Endometrium (tissue), 2 donors: ENCODE measurements around the gene EXOC8.

Experiments
- FAIRE-seq: peaks from 2 replicates; lab custom pipeline; 2012; peaks lifted over from hg19 to GRCh38; lab: Jason Lieb, UNC
- donor health status: control.
- donor health status: control.

Gene EXOC8

GRCh38 chr1:231337472-231338269 lies at the start of gene EXOC8:
TSS of gene EXOC8 (minus strand) at chr1:231337852. CDS start at chr1:231337745, 107 bp downstream.
- peak; percentile 23 for FAIRE-seq

DNA sequence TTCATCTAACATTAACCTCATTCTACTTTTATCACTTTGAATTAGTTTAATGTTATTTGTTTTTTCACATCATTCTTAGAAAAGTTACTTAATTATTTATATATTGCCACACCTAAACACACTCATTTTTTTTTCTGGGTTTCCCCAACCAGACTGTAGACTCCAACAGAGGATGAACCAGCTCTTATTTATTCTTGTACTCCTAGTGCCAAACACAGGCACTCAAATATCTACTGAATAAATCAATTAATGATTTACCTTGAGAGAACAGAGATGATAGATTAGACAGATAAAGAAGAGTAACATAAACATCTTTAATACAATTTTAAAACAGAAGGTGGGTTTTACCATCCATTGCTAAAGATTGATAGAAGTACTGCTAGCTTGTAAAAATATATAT lies 48.8 kb upstream of the EXOC8 start:
- FAIRE-seq: no peak

- FAIRE-seq: no peak
Observed at GRCh38 chr1:231385416-231385748, 47.7 kb upstream of the EXOC8 start.

DNA sequence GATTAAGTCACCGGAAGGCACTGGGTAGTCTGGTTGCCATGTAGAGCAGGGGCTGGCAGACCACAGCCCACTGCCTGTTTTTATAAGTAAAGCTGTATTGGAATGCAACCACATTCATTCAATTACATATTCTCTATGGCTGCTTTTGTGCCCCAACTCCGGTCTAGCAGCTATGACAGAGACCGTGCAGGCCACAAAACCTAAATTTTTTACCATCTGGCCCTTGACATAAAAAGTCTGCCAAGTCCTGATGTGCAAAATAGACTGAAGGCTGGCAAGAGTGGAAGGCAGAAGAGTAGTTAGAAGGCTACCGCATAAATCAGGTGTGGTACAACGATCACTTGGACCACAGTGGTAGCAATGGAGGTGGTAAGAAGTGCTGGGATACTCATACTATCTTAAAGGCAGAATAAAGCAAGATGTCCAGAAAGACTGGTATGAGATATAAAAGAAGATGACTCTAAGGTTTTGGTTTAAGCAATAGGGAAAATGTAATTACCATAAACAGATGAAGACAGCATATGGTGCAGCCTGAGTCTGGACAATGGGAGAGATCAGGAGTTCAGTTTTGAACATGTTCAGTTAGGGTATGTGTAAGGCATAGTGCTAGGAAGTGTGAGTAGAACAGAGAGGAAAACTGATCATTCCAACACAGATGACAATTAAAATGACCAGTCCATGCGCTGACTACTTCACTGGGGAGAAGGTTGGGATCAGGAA lies 47.2 kb upstream of the EXOC8 start:
- no peak for FAIRE-seq

DNA sequence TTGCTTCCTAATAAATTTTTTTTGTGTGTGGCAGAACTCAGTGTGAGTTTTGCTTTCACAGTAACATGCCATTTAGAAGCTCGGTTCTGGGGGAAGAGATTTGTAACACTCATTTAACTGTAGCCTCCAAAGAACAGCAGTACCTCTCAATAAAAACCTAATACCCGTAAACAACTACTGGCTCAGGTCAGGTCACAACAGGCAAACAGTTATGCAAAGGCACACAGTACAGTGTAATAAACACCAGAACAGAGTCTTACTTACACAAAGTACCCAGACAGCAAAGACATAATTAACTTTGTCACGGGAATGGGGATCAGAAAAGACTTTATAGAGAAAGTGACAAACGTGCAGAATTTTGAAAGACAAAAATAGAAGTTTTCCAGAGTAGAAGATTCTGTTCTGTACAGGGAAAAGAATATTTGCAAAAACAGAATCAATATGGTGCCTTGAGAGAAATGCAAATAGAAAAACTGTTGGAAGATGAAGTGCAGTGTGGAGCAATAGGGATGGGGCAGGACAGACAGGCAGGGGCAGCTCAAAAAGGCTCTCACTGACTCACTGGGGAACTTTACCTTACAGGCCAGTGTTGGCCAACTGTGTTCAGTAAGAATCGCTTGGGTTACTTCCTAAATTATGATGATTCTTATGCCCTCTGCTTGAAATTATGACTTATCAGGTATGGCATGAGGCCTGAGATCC lies 45.7 kb upstream of the EXOC8 start:
- no peak for FAIRE-seq

DNA sequence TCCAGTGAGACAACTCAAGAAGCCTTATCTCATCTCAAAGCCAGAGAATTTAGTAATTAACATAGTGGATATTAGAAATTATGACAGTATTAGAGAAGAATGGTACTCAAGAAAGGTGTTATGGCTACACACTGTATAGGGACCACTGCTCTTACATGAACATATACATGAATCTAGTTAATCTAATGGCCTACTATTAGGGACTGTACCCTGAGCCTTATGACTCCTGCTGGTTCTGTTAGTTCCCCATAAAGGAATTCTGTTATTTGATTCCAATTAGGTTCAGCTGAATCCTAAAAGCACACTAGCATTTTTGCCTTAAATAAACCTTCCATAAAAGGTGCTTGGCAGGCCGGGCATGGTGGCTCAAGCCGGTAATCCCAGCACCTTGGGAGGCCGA lies 44.8 kb upstream of the EXOC8 start:
- no peak for FAIRE-seq

- FAIRE-seq: no peak
Observed at GRCh38 chr1:231381729-231382128, 44.1 kb upstream of the EXOC8 start.

DNA sequence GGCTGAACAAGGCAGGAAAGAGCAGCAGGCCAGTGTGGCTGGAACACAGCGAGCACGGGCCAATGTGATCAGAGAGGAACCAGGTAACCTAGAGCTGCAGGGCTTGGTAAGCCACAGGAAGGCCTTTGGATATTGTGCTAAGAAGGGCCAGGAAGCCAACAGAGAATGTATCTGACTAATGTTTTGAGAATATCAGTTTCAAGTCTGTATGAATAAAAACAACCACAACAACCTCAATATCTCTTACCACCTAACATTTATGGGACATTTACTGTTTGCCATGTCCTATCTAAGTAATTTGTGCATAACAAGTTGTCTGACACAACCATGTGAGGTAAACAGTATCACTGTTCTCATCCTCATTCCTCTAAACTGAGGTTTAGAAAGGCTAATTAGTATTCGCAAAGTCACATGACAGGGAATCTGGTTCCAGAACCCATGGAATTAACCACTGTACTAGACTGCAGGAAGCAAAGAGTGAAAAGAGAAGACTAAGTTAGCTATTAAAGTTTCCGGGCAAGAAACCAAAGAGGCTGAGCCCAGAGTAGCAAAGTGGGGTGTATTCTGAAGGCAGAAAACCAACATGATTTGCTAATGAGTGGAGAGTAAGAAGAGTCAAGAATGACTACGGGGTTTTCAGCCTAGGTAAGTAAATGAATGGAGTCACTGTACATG lies 39.4 kb upstream of the EXOC8 start:
- FAIRE-seq: no peak

- FAIRE-seq: no peak
Observed at GRCh38 chr1:231376101-231376500, 38.4 kb upstream of the EXOC8 start.

DNA sequence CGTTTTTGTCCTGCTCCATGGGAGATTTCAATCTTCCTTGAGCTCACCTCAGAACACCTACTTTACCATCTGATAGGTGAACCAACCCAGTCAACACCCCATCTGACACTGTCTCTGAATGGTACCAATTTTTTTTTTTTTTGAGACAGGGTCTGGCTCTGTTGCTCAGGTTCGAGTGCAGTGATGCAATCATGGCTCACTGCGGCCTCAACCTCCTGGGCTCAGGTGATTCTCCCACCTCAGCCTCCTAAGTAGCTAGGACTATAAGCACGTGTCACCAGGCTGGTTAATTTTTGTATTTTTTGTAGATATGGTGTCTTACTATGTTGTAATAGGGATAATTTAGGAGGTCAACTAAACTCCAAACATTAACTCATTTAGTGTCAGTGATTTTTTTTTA lies 36.7 kb upstream of the EXOC8 start:
- FAIRE-seq: no peak

DNA sequence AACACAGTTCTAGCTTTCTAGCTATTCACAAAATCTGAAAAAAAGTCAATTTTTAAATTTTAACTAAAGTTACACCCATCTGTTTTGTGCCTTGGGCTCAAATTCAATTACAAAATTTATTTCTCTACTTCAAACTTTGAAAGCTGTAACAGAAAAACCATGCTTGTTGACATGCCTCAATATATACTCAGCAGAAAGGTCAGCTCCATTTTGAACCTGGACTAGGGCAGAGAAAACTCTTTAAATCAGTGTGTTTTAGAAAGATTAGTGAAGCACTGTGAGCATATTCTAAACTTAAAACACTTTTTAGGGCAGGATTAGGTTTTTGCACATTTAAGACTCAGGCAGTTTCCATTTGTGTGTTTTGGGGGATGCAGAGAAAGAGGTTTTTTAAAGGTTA lies 34.8 kb upstream of the EXOC8 start:
- FAIRE-seq: no peak

GRCh38 chr1:231369282-231369681 lies 31.6 kb upstream of the EXOC8 start:
- no peak for FAIRE-seq

DNA sequence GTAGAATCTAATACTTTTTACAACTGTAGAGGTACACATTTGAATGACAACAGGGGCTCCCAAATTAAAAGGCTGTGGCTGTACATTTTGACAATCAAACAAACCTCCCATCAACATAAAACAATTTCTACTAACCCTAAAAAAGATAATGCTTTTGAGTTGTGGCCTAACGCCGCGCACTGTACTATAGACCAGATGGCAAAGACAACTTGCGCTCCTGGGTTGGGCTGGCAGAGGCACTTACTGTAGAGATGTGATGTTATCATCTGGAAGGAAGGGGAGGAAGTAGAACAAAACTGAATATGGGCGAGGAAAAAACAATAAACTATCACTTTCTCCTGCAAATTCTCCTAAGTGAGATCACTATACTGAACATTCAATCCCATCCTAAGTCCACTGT lies 26.5 kb upstream of the EXOC8 start:
- no peak for FAIRE-seq

GRCh38 chr1:231363624-231364023 lies 26.0 kb upstream of the EXOC8 start:
- no peak for FAIRE-seq

DNA sequence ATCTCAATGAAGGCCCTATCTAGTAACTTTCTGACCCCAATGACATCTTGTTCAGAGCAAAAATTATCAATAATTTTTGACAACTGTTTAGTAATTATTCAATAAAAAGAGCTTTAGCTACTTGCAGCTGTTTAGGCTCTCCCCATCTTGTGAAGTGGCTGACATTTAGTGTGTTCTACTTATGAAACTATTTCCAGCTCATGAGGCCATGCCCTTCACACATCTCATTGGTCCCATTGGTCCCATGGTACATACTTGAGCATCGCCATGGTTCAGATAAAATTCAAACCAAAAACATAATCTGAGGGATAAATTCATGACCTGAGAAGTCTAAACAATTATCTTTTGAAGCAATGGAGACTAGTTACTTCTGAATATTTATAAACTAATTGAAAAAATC lies 24.7 kb upstream of the EXOC8 start:
- no peak for FAIRE-seq

DNA sequence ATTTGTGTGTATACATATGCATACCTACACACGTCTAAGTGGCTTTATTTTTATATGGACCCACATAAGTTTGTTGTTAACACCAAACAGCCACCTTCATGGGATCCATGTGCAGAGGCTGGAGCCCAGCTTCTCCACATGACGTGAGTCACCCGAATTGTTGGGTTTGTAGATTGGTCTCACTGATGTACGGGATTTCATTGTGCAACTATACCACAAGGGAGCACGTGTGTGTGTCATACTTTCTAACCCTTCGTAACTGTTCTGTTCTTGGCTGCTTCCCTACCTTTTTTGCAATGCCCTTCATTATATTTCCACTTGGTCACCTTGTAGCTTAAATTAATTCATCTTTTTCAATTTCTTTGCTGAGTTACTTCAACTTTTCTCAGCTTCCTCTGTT lies 21.5 kb upstream of the EXOC8 start:
- no peak for FAIRE-seq

GRCh38 chr1:231357831-231358354 lies 20.2 kb upstream of the EXOC8 start:
- peak; percentile 88 for FAIRE-seq

DNA sequence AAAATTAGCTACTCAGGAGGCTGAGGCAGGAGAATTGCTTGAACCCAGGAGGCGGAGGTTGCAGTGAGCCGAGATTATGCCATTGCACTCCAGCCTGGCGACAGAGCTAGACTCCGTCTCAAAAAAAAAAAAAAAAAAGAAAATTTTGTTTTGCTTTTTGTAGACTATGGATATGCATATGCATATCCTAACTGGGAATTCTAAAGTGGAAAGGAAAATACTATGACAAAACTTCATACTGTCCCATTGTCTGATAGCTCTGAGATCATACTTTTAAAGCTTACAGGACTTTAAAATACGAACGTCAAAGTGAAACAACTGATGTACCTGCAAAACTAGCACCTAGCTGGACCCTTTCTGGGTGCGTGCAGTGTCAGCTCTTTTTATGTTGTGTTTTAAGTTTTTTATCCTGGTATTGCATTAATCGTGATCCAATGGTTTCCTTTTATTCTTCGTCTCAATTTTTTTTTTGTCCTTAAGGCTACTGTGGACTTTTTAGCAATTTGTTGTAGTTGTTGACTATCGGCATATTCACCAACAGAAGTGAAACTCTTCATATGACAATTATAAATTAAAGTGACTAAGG lies 19.6 kb upstream of the EXOC8 start:
- no peak for FAIRE-seq

- FAIRE-seq: no peak
Observed at GRCh38 chr1:231355171-231355570, 17.5 kb upstream of the EXOC8 start.

GRCh38 chr1:231354330-231355020 lies 16.8 kb upstream of the EXOC8 start:
- FAIRE-seq: no peak

DNA sequence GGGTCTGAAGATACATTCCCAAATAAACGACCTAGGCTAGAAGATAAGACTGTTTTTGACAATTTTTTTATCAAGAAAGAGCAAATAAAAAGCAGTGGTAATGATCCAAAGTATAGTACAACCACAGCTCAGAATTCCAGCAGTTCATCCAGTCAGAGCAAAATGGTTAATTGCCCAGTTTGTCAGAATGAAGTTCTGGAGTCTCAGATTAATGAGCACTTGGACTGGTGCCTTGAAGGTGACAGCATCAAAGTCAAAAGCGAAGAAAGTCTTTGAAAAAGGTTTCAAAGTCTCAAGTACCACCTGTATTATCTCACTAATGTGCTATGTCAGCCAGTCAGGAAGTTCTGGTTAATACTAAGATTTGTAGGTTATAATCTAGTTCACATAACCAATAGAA lies 15.4 kb upstream of the EXOC8 start:
- FAIRE-seq: no peak
